IMR-90 (cell line): Measurements from ENCODE around the gene FTSJ3. TPM values are rescaled to one million over a fixed set of nuclear protein-coding genes. Genes with fewer than 3 reads are reported as not detected.

ENCODE experiments used
- ATAC-seq: fragments of 200-7000 bp; cut with Tn5 transposase; 2 replicates; pipeline ENCODE4 v1.9.1; 2020; ENCODE audit warnings: low read depth, mild to moderate bottlenecking, moderate library complexity
- BruUV-seq: library from RNA; stranded (reverse); fragments of 400-500 nt; replicated peaks from 2 replicates; lab custom pipeline; 2021; lab: Mats Ljungman, UMichigan
- CTCF ChIA-PET: fragments of 300-600 bp; formaldehyde crosslinking; extraction: SDS; loops from one replicate; lab custom pipeline; 2021; ENCODE audit warnings: antibody characterized with exemption; lab: Yijun Ruan, JAX
- POLR2A ChIA-PET: fragments of 300-600 bp; sonication (Branson Sonifier 250); formaldehyde crosslinking; loops from one replicate; lab custom pipeline; 2022; ENCODE audit warnings: antibody characterized with exemption; ENCODE audit not compliant: unreplicated experiment; lab: Charles Lee
- DNase-seq: peaks from one replicate; pipeline ENCODE4 v3.0.0; 2013
- H2AFZ ChIP-seq: replicated peaks from 2 replicates; pipeline ENCODE3; 2013; ENCODE audit warnings: low read length, mild to moderate bottlenecking; ENCODE audit not compliant: poor library complexity
- H2AK5ac ChIP-seq: 2 replicates; pipeline ENCODE4 v1.6.1; 2013; ENCODE audit warnings: low read depth, low read length, inconsistent platforms
- H2AK9ac ChIP-seq: replicated peaks from 2 replicates; pipeline ENCODE3; 2013; ENCODE audit warnings: mild to moderate bottlenecking, low read depth, low read length, moderate library complexity; ENCODE audit not compliant: poor library complexity
- H2BK120ac ChIP-seq: 2 replicates; pipeline ENCODE4 v1.6.1; 2013; ENCODE audit warnings: low read depth, low read length, inconsistent platforms
- H2BK15ac ChIP-seq: 3 replicates; pipeline ENCODE4 v1.6.1; 2013; ENCODE audit warnings: low read depth, low read length, inconsistent platforms
- H2BK20ac ChIP-seq: 2 replicates; pipeline ENCODE4 v1.6.1; 2013; ENCODE audit warnings: low read depth, mild to moderate bottlenecking, inconsistent platforms, low read length, moderate library complexity
- H2BK5ac ChIP-seq: 2 replicates; pipeline ENCODE4 v1.6.1; 2013; ENCODE audit warnings: mild to moderate bottlenecking, low read depth, low read length, inconsistent platforms; ENCODE audit not compliant: poor library complexity, severe bottlenecking
- H3K14ac ChIP-seq: replicated peaks from 2 replicates; pipeline ENCODE4 v1.6.1; 2013; ENCODE audit warnings: low read depth, low read length, inconsistent platforms
- H3K18ac ChIP-seq: 2 replicates; pipeline ENCODE4 v1.6.1; 2013; ENCODE audit warnings: low read depth, low read length, control low read depth
- H3K23ac ChIP-seq: 2 replicates; pipeline ENCODE4 v1.6.1; 2013; ENCODE audit warnings: low read depth, low read length, inconsistent platforms
- H3K27ac ChIP-seq: 2 replicates; pipeline ENCODE4 v1.5.1; 2013; ENCODE audit warnings: mild to moderate bottlenecking, control low read depth, low read length; ENCODE audit not compliant: insufficient read depth
- H3K27me3 ChIP-seq: 2 replicates; pipeline ENCODE4 v1.6.1; 2013; ENCODE audit warnings: low read length; ENCODE audit not compliant: control insufficient read depth, insufficient read depth
- H3K36me3 ChIP-seq: 2 replicates; pipeline ENCODE4 v1.6.1; 2013; ENCODE audit warnings: low read length, mixed read lengths; ENCODE audit not compliant: control insufficient read depth, insufficient read depth
- H3K4ac ChIP-seq: 2 replicates; pipeline ENCODE4 v1.6.1; 2013; ENCODE audit warnings: low read depth, low read length, inconsistent platforms
- H3K4me1 ChIP-seq: 2 replicates; pipeline ENCODE4 v1.6.1; 2013; ENCODE audit warnings: low read length, mixed read lengths; ENCODE audit not compliant: control insufficient read depth, insufficient read depth
- H3K4me2 ChIP-seq: 2 replicates; pipeline ENCODE4 v1.6.1; 2013; ENCODE audit warnings: low read depth, mild to moderate bottlenecking, control low read depth, low read length, moderate library complexity
- H3K4me3 ChIP-seq: 2 replicates; pipeline ENCODE4 v1.5.1; 2013; ENCODE audit warnings: low read depth, mild to moderate bottlenecking, control low read depth, low read length, moderate library complexity; ENCODE audit not compliant: insufficient read depth
- H3K56ac ChIP-seq: 2 replicates; pipeline ENCODE4 v1.6.1; 2013; ENCODE audit warnings: low read length, inconsistent platforms; ENCODE audit not compliant: insufficient read depth; ENCODE audit errors: extremely low read depth
- H3K79me1 ChIP-seq, 2 experiments: 2 replicates each; pipeline ENCODE4 v1.6.1; 2013; ENCODE audit warnings: low read length in 2 of 2, inconsistent platforms in 1 of 2, low read depth in 1 of 2
- H3K9ac ChIP-seq: 2 replicates; pipeline ENCODE4 v1.6.1; 2013; ENCODE audit warnings: low read depth, low read length, control low read depth
- H3K9me1 ChIP-seq: 2 replicates; pipeline ENCODE4 v1.6.1; 2013; ENCODE audit warnings: low read length, inconsistent platforms; ENCODE audit not compliant: insufficient read depth
- H3K9me3 ChIP-seq: 2 replicates; pipeline ENCODE4 v1.6.1; 2013; ENCODE audit warnings: low read length; ENCODE audit not compliant: control insufficient read depth, insufficient read depth
- H4K20me1 ChIP-seq: 2 replicates; pipeline ENCODE4 v1.6.1; 2013; ENCODE audit warnings: low read length, inconsistent platforms; ENCODE audit not compliant: insufficient read depth
- H4K5ac ChIP-seq: 2 replicates; pipeline ENCODE4 v1.6.1; 2013; ENCODE audit warnings: mild to moderate bottlenecking, low read depth, low read length, control low read depth
- H4K8ac ChIP-seq, 2 experiments: 2 replicates each; pipeline ENCODE4 v1.6.1; 2013; ENCODE audit warnings: low read depth in 2 of 2, low read length in 2 of 2, control low read depth in 1 of 2, inconsistent platforms in 1 of 2
- H4K91ac ChIP-seq: 2 replicates; pipeline ENCODE4 v1.6.1; 2013; ENCODE audit warnings: low read depth, low read length, inconsistent platforms; ENCODE audit not compliant: insufficient read depth
- RAD21 ChIP-seq: IDR thresholded peaks from 2 replicates; pipeline ENCODE4 v1.6.1; 2012; ENCODE audit warnings: low read length, improper control_type of control experiment
- SMC3 ChIP-seq: fragments of 150-350 bp; IDR thresholded peaks from 2 replicates; pipeline ENCODE4 v1.6.1; 2016; ENCODE audit warnings: low read depth, mild to moderate bottlenecking, antibody characterized with exemption, low read length, moderate library complexity
- WGBS, 2 experiments: methylation state at CpG; one replicate each; pipeline versions ENCODE4 v1.1.5 to v1.1.7; 2013; ENCODE audit warnings: missing lambda C conversion rate in 2 of 2; ENCODE audit not compliant: insufficient read length in 1 of 2; ENCODE audit errors: extremely low coverage in 2 of 2; 5-methylcytosine and 5-hydroxymethylcytosine counted together
- dilution Hi-C: fragments of 300-500 bp; cut with HindIII; formaldehyde crosslinking; loops from one replicate; pipeline ENCODE4 v1.14.3; 2018; ENCODE audit warnings: low sequenced_read_pairs; ENCODE audit not compliant: unreplicated experiment
- in situ Hi-C: fragments of 300-500 bp; cut with MboI; formaldehyde crosslinking; loops from 3 replicates; pipeline ENCODE4 v1.14.3; 2019; ENCODE audit warnings: low sequenced_read_pairs, inconsistent platforms, mixed read lengths
- intact Hi-C: fragments of 100-400 bp; cut with micrococcal nuclease; formaldehyde crosslinking; loops from 2 replicates; pipeline ENCODE4 v1.10.0; 2022
- polyA plus RNA-seq, 3 experiments: library from polyadenylated mRNA; depleted of rRNA; stranded (reverse); fragments of >200 nt; gene quantifications; 2 replicates each; pipeline ENCODE4 v1.2.3, GENCODE V29; 2012; ENCODE audit warnings: low replicate concordance in 1 of 3
- total RNA-seq: library from RNA; depleted of rRNA; stranded (reverse); fragments of >200 nt; gene quantifications from 2 replicates; pipeline ENCODE4 v1.2.3, GENCODE V29; 2012

Gene FTSJ3
- total and polyA plus RNA-seq, 2 of the 4 experiments (the other 2 are of a cell fraction), result 51.3 to 68.1 TPM

- Histone ChIP-seq H3K27ac (no peak overlapping the region), H3K18ac (no peak overlapping the region), H2AK5ac (no peak overlapping the region), H4K20me1 (no peaks in the 10 kb centered on the region), H3K4me1 (no peaks in the 10 kb centered on the region; the same call in 1 of the 2 replicates), H2BK120ac (no peak overlapping the region), H3K4ac (no peak overlapping the region), H4K8ac (no peak overlapping the region), H3K9me3 (no peaks in the 10 kb centered on the region), H3K56ac (no peak overlapping the region), H2BK15ac (no peak overlapping the region), H4K5ac (no peak overlapping the region), H3K14ac (no peak overlapping the region), H3K79me1 (peaks cover 22 to 30% of the 10 kb centered on the region in 2 experiments), H2AK9ac (no peak overlapping the region), H3K23ac (no peak overlapping the region), H3K36me3 (peaks cover 62% of the 10 kb centered on the region), H4K91ac (no peak overlapping the region), H3K4me3 (no peak overlapping the region), H3K9ac (no peak overlapping the region), H2BK20ac (no peak overlapping the region), H3K27me3 (no peaks in the 10 kb centered on the region), H2BK5ac (no peak overlapping the region), H3K4me2 (no peak overlapping the region), H2AFZ (no peak overlapping the region), H3K9me1 (no peaks in the 10 kb centered on the region)
- in situ Hi-C loops, result no loop called here
- WGBS, 2 experiments, result no CpG with 5 or more reads among the region's 9 CpGs
- ChIA-PET POLR2A (no interaction called here), CTCF (no interaction called here)
- dilution Hi-C loops, result no loop called here
- intact Hi-C loops, result no loop called here
- no peak for TF ChIP-seq SMC3
- no peak for TF ChIP-seq RAD21
- DNase-seq, result no peak
- no TSS peak for BruUV-seq
- no peak for ATAC-seq
Measured at GRCh38 chr17:63809970-63810369, 17.5 kb downstream of the FTSJ3 start.
